Vagina (tissue), 2 donors: ENCODE measurements around the gene INSC. TPM values are rescaled to one million over a fixed set of nuclear protein-coding genes. Genes with fewer than 3 reads are reported as not detected.
A peak's percentile ranks its signal among the peaks of the same experiment; 100 is the strongest.

ENCODE experiments used
- DNase-seq, 2 donors: peaks; one replicate each; pipeline ENCODE4 v3.0.0-alpha.2; 2017; ENCODE audit errors: extremely low spot score in 2 of 2
- H3K27ac ChIP-seq: fragments of 200-600 bp; sonication (generic); one replicate; pipeline ENCODE4 v1.5.1; 2019
- H3K27me3 ChIP-seq: fragments of 200-600 bp; sonication (generic); one replicate; pipeline ENCODE4 v1.5.1; 2019
- H3K36me3 ChIP-seq, 2 donors: fragments of 200-600 bp; sonication (generic); one replicate each; pipeline ENCODE4 v1.5.1; 2017 to 2019
- H3K4me1 ChIP-seq: fragments of 200-600 bp; sonication (generic); one replicate; pipeline ENCODE4 v1.5.1; 2019
- H3K4me3 ChIP-seq, 2 donors: fragments of 200-600 bp; sonication (generic); 1 replicate in 1 of 2; 2 replicates in 1 of 2; pipeline ENCODE4 v1.5.1; 2016 to 2019
- H3K9me3 ChIP-seq: fragments of 200-600 bp; sonication (generic); one replicate; pipeline ENCODE4 v1.5.1; 2019
- POLR2A ChIP-seq, 2 donors: fragments of 450-650 bp; IDR thresholded peaks; one replicate each; pipeline ENCODE4 v1.6.1; 2017; ENCODE audit warnings: antibody characterized with exemption in 2 of 2, mild to moderate bottlenecking in 2 of 2, moderate library complexity in 2 of 2
- POLR2AphosphoS5 ChIP-seq, 2 donors: sonication (generic); formaldehyde crosslinking; IDR thresholded peaks; one replicate each; pipeline ENCODE4 v1.9.0; 2017; ENCODE audit warnings: antibody characterized with exemption in 2 of 2, mild to moderate bottlenecking in 2 of 2, low read depth in 1 of 2; ENCODE audit not compliant: insufficient read depth in 1 of 2
- intact Hi-C: fragments of 100-400 bp; cut with DNase I; formaldehyde crosslinking; loops from one replicate; pipeline ENCODE4 v1.15.1; 2023
- total RNA-seq: library from RNA; depleted of rRNA; stranded (reverse); fragments of >200 nt; gene quantifications from one replicate; pipeline ENCODE4 v1.2.3, GENCODE V29; 2016
- TF ChIP-seq, protein P1 (sequence below), 3 experiments: fragments of 450-650 bp in 2 of 3; fragments of 200-600 bp in 1 of 3; sonication (generic) in 1 of 3; IDR thresholded peaks; one replicate each; pipeline ENCODE4 v1.5.1; 2017 to 2019; ENCODE audit warnings: antibody characterized with exemption in 3 of 3, mild to moderate bottlenecking in 2 of 3, moderate library complexity in 2 of 3

The INSC gene
- total RNA-seq, 1 donor from 2014 or later, result 3.2 TPM

DNA sequence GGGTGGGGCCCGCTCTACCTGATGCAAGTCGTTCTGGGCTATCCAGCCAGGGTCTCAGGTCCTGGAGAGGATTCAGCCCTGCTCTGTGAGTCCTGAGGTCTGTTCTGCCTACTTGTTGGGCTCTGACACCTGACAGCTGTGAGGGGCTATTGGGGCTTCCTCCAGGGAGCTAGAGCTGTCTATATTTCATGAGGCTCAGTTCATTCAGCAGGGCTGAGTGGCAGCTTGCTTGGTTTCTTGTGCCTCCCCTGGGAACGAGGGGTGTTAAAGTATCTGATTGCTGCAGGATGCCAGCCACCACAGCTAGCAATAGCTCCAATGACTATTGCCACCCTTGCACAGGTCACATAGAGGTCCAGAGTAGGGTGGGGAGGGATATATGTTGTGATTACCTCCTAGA lies 26.7 kb downstream of the INSC start:
- H3K4me3 ChIP-seq, result no peak overlapping the region
- no peaks in the 10 kb centered on the region for H3K9me3 ChIP-seq
- intact Hi-C loops, result no loop called here
- no peak overlapping the region for H3K27ac ChIP-seq
- TF ChIP-seq POLR2AphosphoS5 (IDR thresholded peaks at IDR 0.05; ENCODE audit: insufficient read depth in 1 of 2, low read depth in 1 of 2) (no peak), POLR2A (IDR thresholded peaks at IDR 0.05) (no peak)
- TF ChIP-seq, protein P1, sequence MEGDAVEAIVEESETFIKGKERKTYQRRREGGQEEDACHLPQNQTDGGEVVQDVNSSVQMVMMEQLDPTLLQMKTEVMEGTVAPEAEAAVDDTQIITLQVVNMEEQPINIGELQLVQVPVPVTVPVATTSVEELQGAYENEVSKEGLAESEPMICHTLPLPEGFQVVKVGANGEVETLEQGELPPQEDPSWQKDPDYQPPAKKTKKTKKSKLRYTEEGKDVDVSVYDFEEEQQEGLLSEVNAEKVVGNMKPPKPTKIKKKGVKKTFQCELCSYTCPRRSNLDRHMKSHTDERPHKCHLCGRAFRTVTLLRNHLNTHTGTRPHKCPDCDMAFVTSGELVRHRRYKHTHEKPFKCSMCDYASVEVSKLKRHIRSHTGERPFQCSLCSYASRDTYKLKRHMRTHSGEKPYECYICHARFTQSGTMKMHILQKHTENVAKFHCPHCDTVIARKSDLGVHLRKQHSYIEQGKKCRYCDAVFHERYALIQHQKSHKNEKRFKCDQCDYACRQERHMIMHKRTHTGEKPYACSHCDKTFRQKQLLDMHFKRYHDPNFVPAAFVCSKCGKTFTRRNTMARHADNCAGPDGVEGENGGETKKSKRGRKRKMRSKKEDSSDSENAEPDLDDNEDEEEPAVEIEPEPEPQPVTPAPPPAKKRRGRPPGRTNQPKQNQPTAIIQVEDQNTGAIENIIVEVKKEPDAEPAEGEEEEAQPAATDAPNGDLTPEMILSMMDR (IDR thresholded peaks at IDR 0.05), result no peak
- no peaks in the 10 kb centered on the region for H3K27me3 ChIP-seq
- H3K36me3 ChIP-seq, result no peaks in the 10 kb centered on the region
- peak in 1 of 2 donors; percentile 82 for DNase-seq
- H3K4me1 ChIP-seq, result no peaks in the 10 kb centered on the region

DNA sequence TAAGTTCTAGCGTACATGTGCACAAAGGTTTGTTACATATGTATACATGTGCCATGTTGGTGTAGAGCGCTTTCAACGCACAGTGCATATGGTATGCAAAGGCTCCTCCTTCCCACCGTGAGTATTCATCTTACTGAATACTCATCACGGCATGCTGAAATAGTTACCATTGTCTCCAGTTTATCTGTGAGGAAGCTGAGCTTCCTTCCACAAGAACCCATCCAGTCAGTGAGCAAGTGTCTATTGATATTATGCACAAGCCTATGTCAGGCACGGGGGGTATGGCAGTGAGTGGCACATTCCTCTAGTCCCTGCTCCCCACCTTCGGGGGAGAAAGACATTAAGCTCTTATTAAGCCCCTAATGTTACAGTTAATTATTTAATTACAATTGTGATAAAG lies 28.1 kb downstream of the INSC start:
- Histone ChIP-seq H3K27ac (no peak overlapping the region), H3K4me1 (no peaks in the 10 kb centered on the region), H3K9me3 (no peaks in the 10 kb centered on the region), H3K27me3 (no peaks in the 10 kb centered on the region), H3K36me3 (no peaks in the 10 kb centered on the region), H3K4me3 (no peak overlapping the region)
- peak in 1 of 2 donors; percentile 49 for DNase-seq
- intact Hi-C loops, result no loop called here
- TF ChIP-seq POLR2A (IDR thresholded peaks at IDR 0.05) (no peak), POLR2AphosphoS5 (IDR thresholded peaks at IDR 0.05; ENCODE audit: insufficient read depth in 1 of 2, low read depth in 1 of 2) (no peak)
- TF ChIP-seq, protein P1 (IDR thresholded peaks at IDR 0.05), result no peak

GRCh38 chr11:15143855-15144254 lies 29.1 kb downstream of the INSC start:
- H3K9me3 ChIP-seq, result no peaks in the 10 kb centered on the region
- intact Hi-C loops, result no loop called here
- no peak for TF ChIP-seq POLR2AphosphoS5 (IDR thresholded peaks at IDR 0.05; ENCODE audit: insufficient read depth in 1 of 2, low read depth in 1 of 2)
- TF ChIP-seq, protein P1 (IDR thresholded peaks at IDR 0.05), result no peak
- TF ChIP-seq POLR2A (IDR thresholded peaks at IDR 0.05), result no peak
- H3K27ac ChIP-seq, result no peak overlapping the region
- no peaks in the 10 kb centered on the region for H3K27me3 ChIP-seq
- H3K36me3 ChIP-seq, result no peaks in the 10 kb centered on the region
- no peak for DNase-seq
- H3K4me3 ChIP-seq, result no peak overlapping the region
- H3K4me1 ChIP-seq, result no peaks in the 10 kb centered on the region

DNA sequence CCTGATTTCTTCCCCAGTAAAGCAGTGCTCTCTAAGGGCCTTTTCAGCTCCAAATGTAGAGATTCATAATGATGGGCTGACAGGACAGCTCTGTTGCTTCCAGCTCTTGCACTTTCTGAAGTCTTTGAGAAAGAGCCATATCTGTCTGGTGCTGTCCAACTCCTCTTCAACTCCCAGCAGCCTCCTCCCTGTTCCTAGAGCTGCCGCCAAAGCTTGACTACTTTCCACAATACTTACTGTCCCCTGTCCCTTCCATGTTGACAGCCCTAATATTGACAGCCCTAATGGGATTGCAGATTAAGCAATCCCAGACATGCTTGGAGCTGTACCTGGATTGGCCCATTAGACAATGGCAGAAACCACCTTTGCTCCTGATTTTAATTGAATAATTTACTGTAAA lies 29.6 kb downstream of the INSC start:
- Histone ChIP-seq H3K4me1 (no peaks in the 10 kb centered on the region), H3K27me3 (no peaks in the 10 kb centered on the region), H3K36me3 (no peaks in the 10 kb centered on the region), H3K9me3 (no peaks in the 10 kb centered on the region), H3K27ac (no peak overlapping the region), H3K4me3 (no peak overlapping the region)
- intact Hi-C loops, result no loop called here
- TF ChIP-seq, protein P1 (IDR thresholded peaks at IDR 0.05), result no peak
- no peak for TF ChIP-seq POLR2A (IDR thresholded peaks at IDR 0.05)
- peak in 1 of 2 donors; percentile 56 for DNase-seq

- DNase-seq, result no peak
- Histone ChIP-seq H3K9me3 (no peaks in the 10 kb centered on the region), H3K27ac (no peak overlapping the region), H3K27me3 (no peaks in the 10 kb centered on the region), H3K36me3 (no peaks in the 10 kb centered on the region), H3K4me3 (no peak overlapping the region), H3K4me1 (no peaks in the 10 kb centered on the region)
- intact Hi-C loops, result no loop called here
- TF ChIP-seq POLR2A (IDR thresholded peaks at IDR 0.05), result no peak
- TF ChIP-seq POLR2AphosphoS5 (IDR thresholded peaks at IDR 0.05; ENCODE audit: insufficient read depth in 1 of 2, low read depth in 1 of 2), result no peak
- TF ChIP-seq, protein P1 (IDR thresholded peaks at IDR 0.05), result no peak
These were observed 30.4 kb downstream of the INSC start for GRCh38 chr11:15145151-15145550.
